SK-N-SH treated with all-trans-retinoic acid at 6 μM for 48 hours (cell line): Measurements from ENCODE around the gene CPLANE2.

Experiments used
- ATAC-seq: fragments of 200-7000 bp; cut with Tn5 transposase; 3 replicates; pipeline ENCODE4 v1.9.1; 2020; ENCODE audit warnings: mild to moderate bottlenecking, moderate library complexity
- BACH2 ChIP-seq: fragments of 250-450 bp; sonication (Bioruptor Pico); IDR thresholded peaks from 2 replicates; pipeline ENCODE4 v1.9.0; 2021; ENCODE audit warnings: mild to moderate bottlenecking, borderline replicate concordance
- CSDC2 ChIP-seq: fragments of 250-450 bp; sonication (Bioruptor Pico); IDR thresholded peaks from 2 replicates; pipeline ENCODE4 v1.5.0; 2020; ENCODE audit warnings: mild to moderate bottlenecking, moderate library complexity
- ESRRG ChIP-seq: fragments of 250-450 bp; sonication (Bioruptor Pico); IDR thresholded peaks from 2 replicates; pipeline ENCODE4 v1.6.1; 2021; ENCODE audit warnings: mild to moderate bottlenecking
- GLIS3 ChIP-seq: fragments of 250-450 bp; sonication (Bioruptor Pico); IDR thresholded peaks from 2 replicates; pipeline ENCODE4 v1.5.0; 2020; ENCODE audit warnings: mild to moderate bottlenecking, moderate library complexity
- OSR1 ChIP-seq: fragments of 250-450 bp; sonication (Bioruptor Pico); IDR thresholded peaks from 2 replicates; pipeline ENCODE4 v1.8.0; 2022; ENCODE audit warnings: moderate library complexity, mild to moderate bottlenecking, inconsistent platforms
- PPARA ChIP-seq: fragments of 250-450 bp; sonication (Bioruptor Pico); IDR thresholded peaks from 2 replicates; pipeline ENCODE4 v1.5.0; 2020; ENCODE audit warnings: mild to moderate bottlenecking, borderline replicate concordance
- RARB ChIP-seq: fragments of 250-450 bp; sonication (Bioruptor Pico); IDR thresholded peaks from 2 replicates; pipeline ENCODE4 v1.8.0; 2021; ENCODE audit warnings: mild to moderate bottlenecking, moderate library complexity
- SNAI2 ChIP-seq: fragments of 250-450 bp; sonication (Bioruptor Pico); IDR thresholded peaks from 2 replicates; pipeline ENCODE4 v1.5.0; 2020; ENCODE audit warnings: mild to moderate bottlenecking, moderate library complexity
- TCF4 ChIP-seq: fragments of 250-450 bp; sonication (Bioruptor Pico); IDR thresholded peaks from 2 replicates; pipeline ENCODE4 v1.8.0; 2021; ENCODE audit warnings: mild to moderate bottlenecking, moderate library complexity, borderline replicate concordance
- TOX ChIP-seq: fragments of 250-450 bp; sonication (Bioruptor Pico); IDR thresholded peaks from 2 replicates; pipeline ENCODE4 v1.8.0; 2021; ENCODE audit warnings: mild to moderate bottlenecking, moderate library complexity, borderline replicate concordance
- ZC3H10 ChIP-seq: fragments of 250-450 bp; sonication (Bioruptor Pico); IDR thresholded peaks from 2 replicates; pipeline ENCODE4 v1.5.1; 2021; ENCODE audit warnings: mild to moderate bottlenecking, moderate library complexity
- ZFP3 ChIP-seq: fragments of 250-450 bp; sonication (Bioruptor Pico); IDR thresholded peaks from 2 replicates; pipeline ENCODE4 v1.5.0; 2020; ENCODE audit warnings: mild to moderate bottlenecking, moderate library complexity
- ZFP30 ChIP-seq: fragments of 450-650 bp; formaldehyde crosslinking; IDR thresholded peaks from 2 replicates; pipeline ENCODE4 v1.5.0; 2022; ENCODE audit warnings: mild to moderate bottlenecking, moderate library complexity
- ZNF70 ChIP-seq: fragments of 450-650 bp; formaldehyde crosslinking; IDR thresholded peaks from 2 replicates; pipeline ENCODE4 v1.5.0; 2020; ENCODE audit warnings: mild to moderate bottlenecking, moderate library complexity
- ZNF8 ChIP-seq: fragments of 450-650 bp; formaldehyde crosslinking; IDR thresholded peaks from 2 replicates; pipeline ENCODE4 v1.5.0; 2020; ENCODE audit warnings: mild to moderate bottlenecking, moderate library complexity
- TF ChIP-seq, protein P1 (sequence below): fragments of 250-450 bp; sonication (Bioruptor Pico); IDR thresholded peaks from 2 replicates; pipeline ENCODE4 v1.8.0; 2020; ENCODE audit warnings: mild to moderate bottlenecking, moderate library complexity, borderline replicate concordance
- TF ChIP-seq, protein P2 (sequence below): fragments of 250-450 bp; sonication (Bioruptor Pico); IDR thresholded peaks from 2 replicates; pipeline ENCODE4 v1.5.1; 2020; ENCODE audit warnings: low read depth, mild to moderate bottlenecking, moderate library complexity
- TF ChIP-seq, protein P3 (sequence below): fragments of 250-450 bp; sonication (Bioruptor Pico); IDR thresholded peaks from 2 replicates; pipeline ENCODE4 v1.8.0; 2021; ENCODE audit warnings: low read depth, mild to moderate bottlenecking, moderate library complexity, borderline replicate concordance
- TF ChIP-seq, protein P4 (sequence below): fragments of 250-450 bp; sonication (Bioruptor Pico); IDR thresholded peaks from 2 replicates; pipeline ENCODE4 v1.5.1; 2021; ENCODE audit warnings: mild to moderate bottlenecking, moderate library complexity

Gene CPLANE2

DNA sequence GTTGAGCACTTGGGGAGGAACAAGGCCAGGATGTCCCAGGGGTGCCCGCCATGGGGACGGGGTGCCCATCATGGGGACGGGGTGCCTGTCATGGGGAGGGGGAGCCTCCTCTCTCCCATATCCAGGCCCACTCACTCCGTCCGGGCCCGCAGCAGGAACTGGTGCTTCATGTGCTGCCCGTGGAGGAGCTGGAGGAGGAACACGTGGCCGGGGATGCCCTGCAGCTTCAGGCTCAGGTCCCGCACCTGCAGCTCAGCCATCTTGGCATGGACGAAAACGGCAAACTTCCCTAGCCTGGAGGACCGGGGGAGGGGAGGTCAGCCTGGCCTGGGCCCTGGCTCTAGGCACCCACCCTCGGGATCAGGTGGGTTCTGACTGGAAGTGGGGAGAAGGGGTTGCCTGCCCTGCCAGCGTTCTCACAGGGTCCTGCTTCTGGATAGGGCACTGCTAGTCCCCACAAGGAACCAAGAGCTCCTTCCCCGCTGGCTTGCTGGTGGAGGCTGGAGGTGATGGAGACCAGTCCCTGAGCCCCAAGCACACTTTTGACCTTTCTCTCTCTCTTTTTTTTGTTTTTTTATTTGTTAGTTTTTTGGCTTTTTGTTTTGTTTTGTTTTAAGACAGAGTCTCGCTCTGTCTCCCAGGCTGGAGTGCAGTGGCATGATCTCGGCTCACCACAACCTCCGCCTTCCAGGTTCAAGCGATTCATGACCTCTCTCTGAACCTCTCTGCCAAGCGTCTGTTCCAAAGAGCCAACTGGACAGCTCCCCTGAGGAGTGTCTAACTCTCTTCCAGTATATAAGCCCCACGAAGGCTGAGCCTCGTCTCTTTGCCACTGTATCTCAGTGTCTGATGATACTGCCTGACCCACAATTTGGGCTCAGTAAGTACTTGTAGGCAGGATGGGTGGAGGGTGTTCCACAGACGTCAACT is 34.4 kb downstream of the CPLANE2 start (continued):
- TF ChIP-seq, protein P1, sequence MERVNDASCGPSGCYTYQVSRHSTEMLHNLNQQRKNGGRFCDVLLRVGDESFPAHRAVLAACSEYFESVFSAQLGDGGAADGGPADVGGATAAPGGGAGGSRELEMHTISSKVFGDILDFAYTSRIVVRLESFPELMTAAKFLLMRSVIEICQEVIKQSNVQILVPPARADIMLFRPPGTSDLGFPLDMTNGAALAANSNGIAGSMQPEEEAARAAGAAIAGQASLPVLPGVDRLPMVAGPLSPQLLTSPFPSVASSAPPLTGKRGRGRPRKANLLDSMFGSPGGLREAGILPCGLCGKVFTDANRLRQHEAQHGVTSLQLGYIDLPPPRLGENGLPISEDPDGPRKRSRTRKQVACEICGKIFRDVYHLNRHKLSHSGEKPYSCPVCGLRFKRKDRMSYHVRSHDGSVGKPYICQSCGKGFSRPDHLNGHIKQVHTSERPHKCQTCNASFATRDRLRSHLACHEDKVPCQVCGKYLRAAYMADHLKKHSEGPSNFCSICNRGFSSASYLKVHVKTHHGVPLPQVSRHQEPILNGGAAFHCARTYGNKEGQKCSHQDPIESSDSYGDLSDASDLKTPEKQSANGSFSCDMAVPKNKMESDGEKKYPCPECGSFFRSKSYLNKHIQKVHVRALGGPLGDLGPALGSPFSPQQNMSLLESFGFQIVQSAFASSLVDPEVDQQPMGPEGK (CRISPR knock-in tag) = no peak
- TF ChIP-seq ZFP3 (CRISPR knock-in tag) (no peak), BACH2 (no peak), ZNF70 (CRISPR knock-in tag) (no peak)
- TF ChIP-seq, all 23 proteins: peak for 0

DNA sequence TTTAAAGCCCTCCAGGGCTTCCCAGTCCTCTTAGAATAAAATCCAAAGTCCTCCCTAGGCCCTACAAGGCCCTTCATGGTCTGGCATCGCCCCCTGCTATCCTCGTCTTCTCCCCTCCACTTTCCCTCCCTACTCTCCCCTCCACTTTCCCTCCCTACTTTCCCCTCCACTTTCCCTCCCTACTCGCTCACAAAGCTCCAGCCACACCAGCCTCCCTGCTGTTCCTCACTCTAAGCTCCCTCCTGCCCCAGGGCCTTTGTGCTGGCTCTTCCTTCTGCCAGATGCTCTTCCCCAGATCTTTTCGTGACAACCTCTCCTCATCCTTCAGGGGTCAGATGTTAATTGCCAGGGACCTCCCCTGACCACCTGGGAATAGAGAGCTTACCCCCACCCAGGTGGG is 37.3 kb downstream of the CPLANE2 start:
- no peak for ATAC-seq
- TF ChIP-seq, protein P2, sequence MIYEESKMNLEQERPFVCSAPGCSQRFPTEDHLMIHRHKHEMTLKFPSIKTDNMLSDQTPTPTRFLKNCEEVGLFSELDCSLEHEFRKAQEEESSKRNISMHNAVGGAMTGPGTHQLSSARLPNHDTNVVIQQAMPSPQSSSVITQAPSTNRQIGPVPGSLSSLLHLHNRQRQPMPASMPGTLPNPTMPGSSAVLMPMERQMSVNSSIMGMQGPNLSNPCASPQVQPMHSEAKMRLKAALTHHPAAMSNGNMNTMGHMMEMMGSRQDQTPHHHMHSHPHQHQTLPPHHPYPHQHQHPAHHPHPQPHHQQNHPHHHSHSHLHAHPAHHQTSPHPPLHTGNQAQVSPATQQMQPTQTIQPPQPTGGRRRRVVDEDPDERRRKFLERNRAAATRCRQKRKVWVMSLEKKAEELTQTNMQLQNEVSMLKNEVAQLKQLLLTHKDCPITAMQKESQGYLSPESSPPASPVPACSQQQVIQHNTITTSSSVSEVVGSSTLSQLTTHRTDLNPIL (CRISPR knock-in tag) = no peak
- TF ChIP-seq ZFP3 (CRISPR knock-in tag) = no peak
- TF ChIP-seq, protein P3, sequence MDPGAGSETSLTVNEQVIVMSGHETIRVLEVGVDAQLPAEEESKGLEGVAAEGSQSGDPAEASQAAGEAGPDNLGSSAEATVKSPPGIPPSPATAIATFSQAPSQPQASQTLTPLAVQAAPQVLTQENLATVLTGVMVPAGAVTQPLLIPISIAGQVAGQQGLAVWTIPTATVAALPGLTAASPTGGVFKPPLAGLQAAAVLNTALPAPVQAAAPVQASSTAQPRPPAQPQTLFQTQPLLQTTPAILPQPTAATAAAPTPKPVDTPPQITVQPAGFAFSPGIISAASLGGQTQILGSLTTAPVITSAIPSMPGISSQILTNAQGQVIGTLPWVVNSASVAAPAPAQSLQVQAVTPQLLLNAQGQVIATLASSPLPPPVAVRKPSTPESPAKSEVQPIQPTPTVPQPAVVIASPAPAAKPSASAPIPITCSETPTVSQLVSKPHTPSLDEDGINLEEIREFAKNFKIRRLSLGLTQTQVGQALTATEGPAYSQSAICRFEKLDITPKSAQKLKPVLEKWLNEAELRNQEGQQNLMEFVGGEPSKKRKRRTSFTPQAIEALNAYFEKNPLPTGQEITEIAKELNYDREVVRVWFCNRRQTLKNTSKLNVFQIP (CRISPR knock-in tag) = no peak
- TF ChIP-seq GLIS3 (CRISPR knock-in tag) = no peak
- no peak for TF ChIP-seq ZNF8
- TF ChIP-seq PPARA (CRISPR knock-in tag) = no peak
- TF ChIP-seq, protein P1 (CRISPR knock-in tag) = no peak
- TF ChIP-seq BACH2 = no peak
- TF ChIP-seq TCF4 (CRISPR knock-in tag) = no peak
- no peak for TF ChIP-seq RARB
- no peak for TF ChIP-seq ZFP30
- TF ChIP-seq, protein P4, sequence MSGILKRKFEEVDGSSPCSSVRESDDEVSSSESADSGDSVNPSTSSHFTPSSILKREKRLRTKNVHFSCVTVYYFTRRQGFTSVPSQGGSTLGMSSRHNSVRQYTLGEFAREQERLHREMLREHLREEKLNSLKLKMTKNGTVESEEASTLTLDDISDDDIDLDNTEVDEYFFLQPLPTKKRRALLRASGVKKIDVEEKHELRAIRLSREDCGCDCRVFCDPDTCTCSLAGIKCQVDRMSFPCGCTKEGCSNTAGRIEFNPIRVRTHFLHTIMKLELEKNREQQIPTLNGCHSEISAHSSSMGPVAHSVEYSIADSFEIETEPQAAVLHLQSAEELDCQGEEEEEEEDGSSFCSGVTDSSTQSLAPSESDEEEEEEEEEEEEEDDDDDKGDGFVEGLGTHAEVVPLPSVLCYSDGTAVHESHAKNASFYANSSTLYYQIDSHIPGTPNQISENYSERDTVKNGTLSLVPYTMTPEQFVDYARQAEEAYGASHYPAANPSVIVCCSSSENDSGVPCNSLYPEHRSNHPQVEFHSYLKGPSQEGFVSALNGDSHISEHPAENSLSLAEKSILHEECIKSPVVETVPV (CRISPR knock-in tag) = no peak
- TF ChIP-seq ESRRG (CRISPR knock-in tag) = no peak

DNA sequence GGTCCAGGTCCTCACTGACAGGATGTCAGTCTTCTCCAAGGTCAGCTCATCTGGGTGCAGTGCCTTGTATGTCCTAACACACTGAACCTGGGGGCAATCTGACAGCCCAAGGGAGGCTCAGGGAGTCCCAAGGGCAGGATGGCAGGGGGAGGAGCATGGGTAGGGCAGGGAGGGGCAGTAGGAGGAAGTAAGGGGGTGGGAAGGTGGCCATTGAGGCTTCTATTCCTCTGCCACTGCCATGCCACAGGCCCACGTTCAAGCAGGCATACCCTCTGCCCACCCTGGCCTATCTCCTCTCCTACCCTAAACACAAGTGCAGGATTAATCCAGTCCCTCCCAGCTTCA is 37.9 kb downstream of the CPLANE2 start:
- ATAC-seq = no peak
- TF ChIP-seq, protein P2 (CRISPR knock-in tag) = no peak
- TF ChIP-seq ZFP30 = no peak
- TF ChIP-seq ESRRG (CRISPR knock-in tag) = no peak
- TF ChIP-seq, protein P3 (CRISPR knock-in tag) = no peak
- TF ChIP-seq, protein P1 (CRISPR knock-in tag) = no peak
- TF ChIP-seq, protein P4 (CRISPR knock-in tag) = no peak
- TF ChIP-seq ZFP3 (CRISPR knock-in tag) = no peak
- TF ChIP-seq ZNF70 (CRISPR knock-in tag) = no peak
- no peak for TF ChIP-seq BACH2
- no peak for TF ChIP-seq SNAI2
- TF ChIP-seq OSR1 (CRISPR knock-in tag) = no peak
- no peak for TF ChIP-seq GLIS3 (CRISPR knock-in tag)
- TF ChIP-seq TOX = no peak
- no peak for TF ChIP-seq ZNF8
- TF ChIP-seq CSDC2 (CRISPR knock-in tag) = no peak
- no peak for TF ChIP-seq RARB
- no peak for TF ChIP-seq ZC3H10 (CRISPR knock-in tag)
